ENCODE data around the gene ACKR2.

- TF ChIP-seq CTCF (IDR thresholded peaks at IDR 0.05; ENCODE audit: low read depth, low read length) (no peak), EZH2phosphoT487 (IDR thresholded peaks at IDR 0.05; ENCODE audit: low read depth) (no peak)
These were observed 85.7 kb downstream of the ACKR2 start for GRCh38 chr3:42894698-42895579.
